IMR-90 (cell line): ENCODE results near the gene SLCO3A1. TPM values are rescaled to one million over a fixed set of nuclear protein-coding genes. Genes with fewer than 3 reads are reported as not detected.

Experiments used
- ATAC-seq: fragments of 200-7000 bp; cut with Tn5 transposase; 2 replicates; pipeline ENCODE4 v1.9.1; 2020; ENCODE audit warnings: low read depth, mild to moderate bottlenecking, moderate library complexity
- BruUV-seq: library from RNA; stranded (reverse); fragments of 400-500 nt; replicated peaks from 2 replicates; lab custom pipeline; 2021; lab: Mats Ljungman, UMichigan
- CTCF ChIA-PET: fragments of 300-600 bp; formaldehyde crosslinking; extraction: SDS; loops from one replicate; lab custom pipeline; 2021; ENCODE audit warnings: antibody characterized with exemption; lab: Yijun Ruan, JAX
- POLR2A ChIA-PET: fragments of 300-600 bp; sonication (Branson Sonifier 250); formaldehyde crosslinking; loops from one replicate; lab custom pipeline; 2022; ENCODE audit warnings: antibody characterized with exemption; ENCODE audit not compliant: unreplicated experiment; lab: Charles Lee
- DNase-seq: peaks from one replicate; pipeline ENCODE4 v3.0.0; 2013
- H2AFZ ChIP-seq: replicated peaks from 2 replicates; pipeline ENCODE3; 2013; ENCODE audit warnings: low read length, mild to moderate bottlenecking; ENCODE audit not compliant: poor library complexity
- H2AK5ac ChIP-seq: 2 replicates; pipeline ENCODE4 v1.6.1; 2013; ENCODE audit warnings: low read depth, low read length, inconsistent platforms
- H2AK9ac ChIP-seq: replicated peaks from 2 replicates; pipeline ENCODE3; 2013; ENCODE audit warnings: mild to moderate bottlenecking, low read depth, low read length, moderate library complexity; ENCODE audit not compliant: poor library complexity
- H2BK120ac ChIP-seq: 2 replicates; pipeline ENCODE4 v1.6.1; 2013; ENCODE audit warnings: low read depth, low read length, inconsistent platforms
- H2BK15ac ChIP-seq: 3 replicates; pipeline ENCODE4 v1.6.1; 2013; ENCODE audit warnings: low read depth, low read length, inconsistent platforms
- H2BK20ac ChIP-seq: 2 replicates; pipeline ENCODE4 v1.6.1; 2013; ENCODE audit warnings: low read depth, mild to moderate bottlenecking, inconsistent platforms, low read length, moderate library complexity
- H2BK5ac ChIP-seq: 2 replicates; pipeline ENCODE4 v1.6.1; 2013; ENCODE audit warnings: mild to moderate bottlenecking, low read depth, low read length, inconsistent platforms; ENCODE audit not compliant: poor library complexity, severe bottlenecking
- H3K14ac ChIP-seq: replicated peaks from 2 replicates; pipeline ENCODE4 v1.6.1; 2013; ENCODE audit warnings: low read depth, low read length, inconsistent platforms
- H3K18ac ChIP-seq: 2 replicates; pipeline ENCODE4 v1.6.1; 2013; ENCODE audit warnings: low read depth, low read length, control low read depth
- H3K23ac ChIP-seq: 2 replicates; pipeline ENCODE4 v1.6.1; 2013; ENCODE audit warnings: low read depth, low read length, inconsistent platforms
- H3K27ac ChIP-seq: 2 replicates; pipeline ENCODE4 v1.5.1; 2013; ENCODE audit warnings: mild to moderate bottlenecking, control low read depth, low read length; ENCODE audit not compliant: insufficient read depth
- H3K27me3 ChIP-seq: 2 replicates; pipeline ENCODE4 v1.6.1; 2013; ENCODE audit warnings: low read length; ENCODE audit not compliant: control insufficient read depth, insufficient read depth
- H3K36me3 ChIP-seq: 2 replicates; pipeline ENCODE4 v1.6.1; 2013; ENCODE audit warnings: low read length, mixed read lengths; ENCODE audit not compliant: control insufficient read depth, insufficient read depth
- H3K4ac ChIP-seq: 2 replicates; pipeline ENCODE4 v1.6.1; 2013; ENCODE audit warnings: low read depth, low read length, inconsistent platforms
- H3K4me1 ChIP-seq: 2 replicates; pipeline ENCODE4 v1.6.1; 2013; ENCODE audit warnings: low read length, mixed read lengths; ENCODE audit not compliant: control insufficient read depth, insufficient read depth
- H3K4me2 ChIP-seq: 2 replicates; pipeline ENCODE4 v1.6.1; 2013; ENCODE audit warnings: low read depth, mild to moderate bottlenecking, control low read depth, low read length, moderate library complexity
- H3K4me3 ChIP-seq: 2 replicates; pipeline ENCODE4 v1.5.1; 2013; ENCODE audit warnings: low read depth, mild to moderate bottlenecking, control low read depth, low read length, moderate library complexity; ENCODE audit not compliant: insufficient read depth
- H3K56ac ChIP-seq: 2 replicates; pipeline ENCODE4 v1.6.1; 2013; ENCODE audit warnings: low read length, inconsistent platforms; ENCODE audit not compliant: insufficient read depth; ENCODE audit errors: extremely low read depth
- H3K79me1 ChIP-seq, 2 experiments: 2 replicates each; pipeline ENCODE4 v1.6.1; 2013; ENCODE audit warnings: low read length in 2 of 2, inconsistent platforms in 1 of 2, low read depth in 1 of 2
- H3K9ac ChIP-seq: 2 replicates; pipeline ENCODE4 v1.6.1; 2013; ENCODE audit warnings: low read depth, low read length, control low read depth
- H3K9me1 ChIP-seq: 2 replicates; pipeline ENCODE4 v1.6.1; 2013; ENCODE audit warnings: low read length, inconsistent platforms; ENCODE audit not compliant: insufficient read depth
- H3K9me3 ChIP-seq: 2 replicates; pipeline ENCODE4 v1.6.1; 2013; ENCODE audit warnings: low read length; ENCODE audit not compliant: control insufficient read depth, insufficient read depth
- H4K20me1 ChIP-seq: 2 replicates; pipeline ENCODE4 v1.6.1; 2013; ENCODE audit warnings: low read length, inconsistent platforms; ENCODE audit not compliant: insufficient read depth
- H4K5ac ChIP-seq: 2 replicates; pipeline ENCODE4 v1.6.1; 2013; ENCODE audit warnings: mild to moderate bottlenecking, low read depth, low read length, control low read depth
- H4K8ac ChIP-seq, 2 experiments: 2 replicates each; pipeline ENCODE4 v1.6.1; 2013; ENCODE audit warnings: low read depth in 2 of 2, low read length in 2 of 2, control low read depth in 1 of 2, inconsistent platforms in 1 of 2
- H4K91ac ChIP-seq: 2 replicates; pipeline ENCODE4 v1.6.1; 2013; ENCODE audit warnings: low read depth, low read length, inconsistent platforms; ENCODE audit not compliant: insufficient read depth
- BHLHE40 ChIP-seq: fragments of 150-350 bp; IDR thresholded peaks from 2 replicates; pipeline ENCODE4 v1.6.1; 2016; ENCODE audit warnings: mild to moderate bottlenecking, low read depth, low read length
- CEBPB ChIP-seq: IDR thresholded peaks from 2 replicates; pipeline ENCODE4 v1.6.1; 2012; ENCODE audit warnings: low read depth, low read length, improper control_type of control experiment
- CHD1 ChIP-seq: IDR thresholded peaks from 2 replicates; pipeline ENCODE4 v1.6.1; 2012; ENCODE audit warnings: low read depth, low read length, improper control_type of control experiment
- CTCF ChIP-seq: conservative IDR thresholded peaks from 2 replicates; pipeline ENCODE4 v1.5.1; 2012; ENCODE audit warnings: mild to moderate bottlenecking, low read depth, low read length, improper control_type of control experiment
- ELK1 ChIP-seq: fragments of 150-350 bp; IDR thresholded peaks from 2 replicates; pipeline ENCODE4 v1.6.1; 2016; ENCODE audit warnings: low read depth, mild to moderate bottlenecking, low read length, moderate library complexity, borderline replicate concordance
- FOS ChIP-seq: fragments of 150-350 bp; IDR thresholded peaks from 2 replicates; pipeline ENCODE4 v1.6.1; 2016; ENCODE audit warnings: low read depth, low read length
- MAFK ChIP-seq: IDR thresholded peaks from 2 replicates; pipeline ENCODE4 v1.6.1; 2012; ENCODE audit warnings: low read depth, low read length, improper control_type of control experiment
- MAZ ChIP-seq: IDR thresholded peaks from 2 replicates; pipeline ENCODE4 v1.6.1; 2012; ENCODE audit warnings: low read depth, mild to moderate bottlenecking, low read length, improper control_type of control experiment, moderate library complexity, borderline replicate concordance
- MXI1 ChIP-seq: IDR thresholded peaks from 2 replicates; pipeline ENCODE4 v1.6.1; 2012; ENCODE audit warnings: low read depth, mild to moderate bottlenecking, low read length, moderate library complexity, borderline replicate concordance
- NFE2L2 ChIP-seq: fragments of 150-350 bp; IDR thresholded peaks from 2 replicates; pipeline ENCODE4 v1.6.1; 2016; ENCODE audit warnings: low read depth, mild to moderate bottlenecking, low read length
- POLR2A ChIP-seq: IDR thresholded peaks from 2 replicates; pipeline ENCODE4 v1.6.1; 2012; ENCODE audit warnings: mild to moderate bottlenecking, low read depth, low read length
- RAD21 ChIP-seq: IDR thresholded peaks from 2 replicates; pipeline ENCODE4 v1.6.1; 2012; ENCODE audit warnings: low read length, improper control_type of control experiment
- RCOR1 ChIP-seq: IDR thresholded peaks from 2 replicates; pipeline ENCODE4 v1.6.1; 2012; ENCODE audit warnings: mild to moderate bottlenecking, low read length, improper control_type of control experiment; ENCODE audit not compliant: insufficient replicate concordance
- RFX5 ChIP-seq: IDR thresholded peaks from 2 replicates; pipeline ENCODE4 v1.8.0; 2012; ENCODE audit warnings: low read depth, mild to moderate bottlenecking, low read length, moderate library complexity
- SMC3 ChIP-seq: fragments of 150-350 bp; IDR thresholded peaks from 2 replicates; pipeline ENCODE4 v1.6.1; 2016; ENCODE audit warnings: low read depth, mild to moderate bottlenecking, antibody characterized with exemption, low read length, moderate library complexity
- USF2 ChIP-seq: fragments of 150-350 bp; IDR thresholded peaks from 2 replicates; pipeline ENCODE4 v1.6.1; 2017; ENCODE audit warnings: mild to moderate bottlenecking, antibody characterized with exemption, low read length, low read depth
- WGBS, 2 experiments: methylation state at CpG; one replicate each; pipeline versions ENCODE4 v1.1.5 to v1.1.7; 2013; ENCODE audit warnings: missing lambda C conversion rate in 2 of 2; ENCODE audit not compliant: insufficient read length in 1 of 2; ENCODE audit errors: extremely low coverage in 2 of 2; 5-methylcytosine and 5-hydroxymethylcytosine counted together
- dilution Hi-C: fragments of 300-500 bp; cut with HindIII; formaldehyde crosslinking; loops from one replicate; pipeline ENCODE4 v1.14.3; 2018; ENCODE audit warnings: low sequenced_read_pairs; ENCODE audit not compliant: unreplicated experiment
- in situ Hi-C: fragments of 300-500 bp; cut with MboI; formaldehyde crosslinking; loops from 3 replicates; pipeline ENCODE4 v1.14.3; 2019; ENCODE audit warnings: low sequenced_read_pairs, inconsistent platforms, mixed read lengths
- intact Hi-C: fragments of 100-400 bp; cut with micrococcal nuclease; formaldehyde crosslinking; loops from 2 replicates; pipeline ENCODE4 v1.10.0; 2022
- polyA plus RNA-seq, 3 experiments: library from polyadenylated mRNA; depleted of rRNA; stranded (reverse); fragments of >200 nt; gene quantifications; 2 replicates each; pipeline ENCODE4 v1.2.3, GENCODE V29; 2012; ENCODE audit warnings: low replicate concordance in 1 of 3
- total RNA-seq: library from RNA; depleted of rRNA; stranded (reverse); fragments of >200 nt; gene quantifications from 2 replicates; pipeline ENCODE4 v1.2.3, GENCODE V29; 2012

SLCO3A1 gene
- total and polyA plus RNA-seq, 2 of the 4 experiments (the other 2 are of a cell fraction): 4.7 to 8.1 TPM

- dilution Hi-C loops: no loop called here
- no peak overlapping the region for H3K4me3 ChIP-seq
- no peak overlapping the region for H3K23ac ChIP-seq
- ChIA-PET POLR2A (no interaction called here), CTCF (interaction anchor here (1.9 kb wide), 1 partner anchor 370 kb away, joined by 10 read pairs; no protein-coding TSS in a partner anchor)
- H2BK120ac ChIP-seq: no peak overlapping the region
- no TSS peak for BruUV-seq
- H3K4ac ChIP-seq: no peak overlapping the region
- H2AK9ac ChIP-seq: no peak overlapping the region
- H3K27ac ChIP-seq: no peak overlapping the region
- no peaks in the 10 kb centered on the region for H3K27me3 ChIP-seq
- no peaks in the 10 kb centered on the region for H3K9me1 ChIP-seq
- no peak overlapping the region for H4K8ac ChIP-seq
- in situ Hi-C loops: loop anchor here (10.0 kb wide), 1 partner anchor 372 kb away; no protein-coding TSS in a partner anchor
- no peak overlapping the region for H3K4me2 ChIP-seq
- H2BK20ac ChIP-seq: no peak overlapping the region
- ATAC-seq (no peak), DNase-seq (no peak)
- H2BK15ac ChIP-seq: no peak overlapping the region
- H2BK5ac ChIP-seq: no peak overlapping the region
- no peak overlapping the region for H4K5ac ChIP-seq
- H4K91ac ChIP-seq: no peak overlapping the region
- H3K14ac ChIP-seq: no peak overlapping the region
- no peaks in the 10 kb centered on the region for H4K20me1 ChIP-seq
- no peaks in the 10 kb centered on the region for H3K4me1 ChIP-seq
- H2AFZ ChIP-seq: no peak overlapping the region
- H3K79me1 ChIP-seq: no peaks in the 10 kb centered on the region
- WGBS, 2 experiments: 83 to 100% methylated on average over 1 to 2 of the region's 8 CpGs
- no peak overlapping the region for H2AK5ac ChIP-seq
- H3K18ac ChIP-seq: no peak overlapping the region
- TF ChIP-seq BHLHE40: no peak
- TF ChIP-seq FOS: no peak
- TF ChIP-seq USF2: no peak
- no peak for TF ChIP-seq SMC3
- TF ChIP-seq CHD1: no peak
- no peak for TF ChIP-seq RAD21
- TF ChIP-seq RCOR1: no peak
- TF ChIP-seq ELK1: no peak
- TF ChIP-seq POLR2A: no peak
- no peak for TF ChIP-seq MAFK
- no peak for TF ChIP-seq MXI1
- TF ChIP-seq CTCF: no peak
- TF ChIP-seq RFX5: no peak
- no peak for TF ChIP-seq MAZ
- TF ChIP-seq NFE2L2: no peak
- TF ChIP-seq CEBPB: no peak
- H3K56ac ChIP-seq: no peak overlapping the region
- no peaks in the 10 kb centered on the region for H3K9me3 ChIP-seq
- no peak overlapping the region for H3K9ac ChIP-seq
- intact Hi-C loops: loop anchor here (10.0 kb wide), 1 partner anchor 132 kb away; no protein-coding TSS in a partner anchor
- H3K36me3 ChIP-seq: no peaks in the 10 kb centered on the region
These were observed 223.0 kb downstream of the SLCO3A1 start for GRCh38 chr15:92076541-92076940.
